Adipocyte (in vitro differentiated cells): Measurements from ENCODE around the gene SDHAF1.
"Not testable (repeated sequence)": the region's sequence is repeated elsewhere in the genome, so short reads cannot be mapped to it uniquely, and the experiment has no call there.

ENCODE experiments used
- DNase-seq: peaks from one replicate; pipeline ENCODE4 v3.0.0-alpha.2; 2015; ENCODE audit warnings: low read depth
- H3K27me3 ChIP-seq: replicated peaks from 2 replicates; pipeline ENCODE4 v1.7.0; 2013; ENCODE audit warnings: mild to moderate bottlenecking, low read length, moderate library complexity; ENCODE audit not compliant: control insufficient read depth, insufficient read depth
- H3K36me3 ChIP-seq: 2 replicates; pipeline ENCODE4 v1.7.0; 2013; ENCODE audit warnings: low read length, mild to moderate bottlenecking, moderate library complexity; ENCODE audit not compliant: control insufficient read depth, insufficient read depth, severe bottlenecking
- H3K4me1 ChIP-seq: 2 replicates; pipeline ENCODE4 v1.7.0; 2013; ENCODE audit warnings: mild to moderate bottlenecking, low read length, moderate library complexity; ENCODE audit not compliant: control insufficient read depth, insufficient read depth
- H3K4me3 ChIP-seq: 2 replicates; pipeline ENCODE4 v1.7.0; 2013; ENCODE audit warnings: mild to moderate bottlenecking, low read length, moderate library complexity
- H3K9ac ChIP-seq: 2 replicates; pipeline ENCODE4 v1.7.0; 2013; ENCODE audit warnings: mild to moderate bottlenecking, low read length, moderate library complexity
- H3K9me3 ChIP-seq: 2 replicates; pipeline ENCODE4 v1.7.0; 2013; ENCODE audit warnings: mild to moderate bottlenecking, low read length, moderate library complexity; ENCODE audit not compliant: control insufficient read depth

SDHAF1 gene

GRCh38 chr19:35966771-35967170 lies 28.2 kb upstream of the SDHAF1 start:
- no peak overlapping the region for H3K9ac ChIP-seq
- H3K4me1 ChIP-seq: no peaks in the 10 kb centered on the region
- no peak for DNase-seq
- peaks cover 7% of the 10 kb centered on the region for H3K27me3 ChIP-seq
- H3K9me3 ChIP-seq: no peaks in the 10 kb centered on the region
- H3K36me3 ChIP-seq: no peaks in the 10 kb centered on the region
- H3K4me3 ChIP-seq: no peak overlapping the region

- Histone ChIP-seq H3K9ac (no peak overlapping the region), H3K9me3 (no peaks in the 10 kb centered on the region), H3K36me3 (no peaks in the 10 kb centered on the region)
Observed at GRCh38 chr19:35973487-35973886, 21.5 kb upstream of the SDHAF1 start.

GRCh38 chr19:35975608-35976214 lies 19.3 kb upstream of the SDHAF1 start:
- DNase-seq: peak; percentile 50
- Histone ChIP-seq H3K9me3 (no peaks in the 10 kb centered on the region), H3K4me3 (no peak overlapping the region), H3K4me1 (no peaks in the 10 kb centered on the region), H3K36me3 (no peaks in the 10 kb centered on the region), H3K27me3 (peaks cover 17% of the 10 kb centered on the region), H3K9ac (no peak overlapping the region)

More at GRCh38 chr19:35973487-35973886, 21.5 kb upstream of the SDHAF1 start:
- DNase-seq: no peak
- peaks cover 21% of the 10 kb centered on the region for H3K27me3 ChIP-seq
- no peaks in the 10 kb centered on the region for H3K4me1 ChIP-seq
- no peak overlapping the region for H3K4me3 ChIP-seq

- Histone ChIP-seq H3K4me1 (no peaks in the 10 kb centered on the region), H3K27me3 (peaks cover 28% of the 10 kb centered on the region), H3K36me3 (no peaks in the 10 kb centered on the region), H3K4me3 (no peak overlapping the region), H3K9me3 (no peaks in the 10 kb centered on the region), H3K9ac (no peak overlapping the region)
- no peak for DNase-seq
Observed at GRCh38 chr19:35977446-35978222, 17.4 kb upstream of the SDHAF1 start.

- H3K4me3 ChIP-seq: no peak overlapping the region
Observed at GRCh38 chr19:35978271-35978670, 16.7 kb upstream of the SDHAF1 start.

GRCh38 chr19:35978832-35979365 lies 16.1 kb upstream of the SDHAF1 start:
- no peak for DNase-seq
- H3K9ac ChIP-seq: no peak overlapping the region
- H3K4me1 ChIP-seq: no peaks in the 10 kb centered on the region
- no peak overlapping the region for H3K4me3 ChIP-seq
- H3K9me3 ChIP-seq: no peaks in the 10 kb centered on the region
- peaks cover 27% of the 10 kb centered on the region for H3K27me3 ChIP-seq
- H3K36me3 ChIP-seq: no peaks in the 10 kb centered on the region

More at GRCh38 chr19:35978271-35978670, 16.7 kb upstream of the SDHAF1 start:
- H3K36me3 ChIP-seq: no peaks in the 10 kb centered on the region
- H3K9ac ChIP-seq: no peak overlapping the region
- peaks cover 28% of the 10 kb centered on the region for H3K27me3 ChIP-seq
- H3K4me1 ChIP-seq: no peaks in the 10 kb centered on the region
- no peak for DNase-seq
- H3K9me3 ChIP-seq: no peaks in the 10 kb centered on the region

- H3K9ac ChIP-seq, H3K4me3 ChIP-seq, H3K36me3 ChIP-seq, DNase-seq, H3K4me1 ChIP-seq, H3K9me3 ChIP-seq: not testable (repeated sequence)
- H3K27me3 ChIP-seq: peaks cover 37% of the 10 kb centered on the region
Observed at GRCh38 chr19:35980997-35981396, 14.0 kb upstream of the SDHAF1 start.

GRCh38 chr19:35983177-35983576 lies 11.8 kb upstream of the SDHAF1 start:
- DNase-seq: no peak
- no peaks in the 10 kb centered on the region for H3K9me3 ChIP-seq
- H3K4me1 ChIP-seq: no peaks in the 10 kb centered on the region
- H3K9ac ChIP-seq: no peak overlapping the region
- H3K4me3 ChIP-seq: no peak overlapping the region
- H3K27me3 ChIP-seq: peaks cover 35% of the 10 kb centered on the region
- no peaks in the 10 kb centered on the region for H3K36me3 ChIP-seq

- Histone ChIP-seq H3K27me3 (peaks cover 43% of the 10 kb centered on the region), H3K4me3 (no peak overlapping the region), H3K4me1 (no peaks in the 10 kb centered on the region), H3K9me3 (peaks cover 5% of the 10 kb centered on the region), H3K36me3 (no peaks in the 10 kb centered on the region), H3K9ac (no peak overlapping the region)
- DNase-seq: no peak
Observed at GRCh38 chr19:35986111-35986510, 8.9 kb upstream of the SDHAF1 start.

- H3K9me3 ChIP-seq: peaks cover 5% of the 10 kb centered on the region
- H3K36me3 ChIP-seq: no peaks in the 10 kb centered on the region
- H3K4me3 ChIP-seq: peak overlapping the region; percentile 33
- peaks cover 38% of the 10 kb centered on the region for H3K27me3 ChIP-seq
- no peaks in the 10 kb centered on the region for H3K4me1 ChIP-seq
- peak; percentile 45 for DNase-seq
- H3K9ac ChIP-seq: no peak overlapping the region
Observed at GRCh38 chr19:35986664-35987570, 8.1 kb upstream of the SDHAF1 start.

GRCh38 chr19:35987571-35987896 lies 7.5 kb upstream of the SDHAF1 start:
- peaks cover 5% of the 10 kb centered on the region for H3K9me3 ChIP-seq
- no peak overlapping the region for H3K4me3 ChIP-seq
- peaks cover 32% of the 10 kb centered on the region for H3K27me3 ChIP-seq
- H3K36me3 ChIP-seq: no peaks in the 10 kb centered on the region
- DNase-seq: no peak
- H3K9ac ChIP-seq: no peak overlapping the region
- H3K4me1 ChIP-seq: no peaks in the 10 kb centered on the region
